Activated B cell treated with CpG ODN at 0.5 μM for 24 hours (primary cell): ENCODE results near the gene GNAO1. TPM values are rescaled to one million over a fixed set of nuclear protein-coding genes. Genes with fewer than 3 reads are reported as not detected.

Experiments used
- ATAC-seq: fragments of 200-7000 bp; cut with Tn5 transposase; one replicate; pipeline ENCODE4 v1.10.0; 2021; ENCODE audit warnings: low read depth, mild to moderate bottlenecking, moderate library complexity
- CTCF ChIA-PET: fragments of 350-600 bp; sonication (Branson Sonifier 250); formaldehyde crosslinking; loops from one replicate; lab custom pipeline; 2021; ENCODE audit warnings: antibody characterized with exemption; lab: Charles Lee
- POLR2A ChIA-PET: fragments of 350-600 bp; sonication (Branson Sonifier 250); formaldehyde crosslinking; loops from one replicate; lab custom pipeline; 2021; ENCODE audit warnings: antibody characterized with exemption; lab: Charles Lee
- DNase-seq: peaks from one replicate; pipeline ENCODE4 v3.0.0; 2022
- H3K27ac Mint-ChIP-seq: one replicate; pipeline ENCODE4 v1.8.0; 2020; ENCODE audit warnings: mixed read lengths
- H3K27me3 Mint-ChIP-seq: one replicate; pipeline ENCODE4 v1.8.0; 2021; ENCODE audit warnings: mixed read lengths
- H3K36me3 Mint-ChIP-seq: one replicate; pipeline ENCODE4 v1.8.0; 2021; ENCODE audit warnings: low read depth, mixed read lengths
- H3K4me1 Mint-ChIP-seq: one replicate; pipeline ENCODE4 v1.8.0; 2021; ENCODE audit warnings: mixed read lengths
- H3K4me3 Mint-ChIP-seq: one replicate; pipeline ENCODE4 v1.8.0; 2020; ENCODE audit warnings: mild to moderate bottlenecking, mixed read lengths
- H3K9me3 Mint-ChIP-seq: one replicate; pipeline ENCODE4 v1.8.0; 2020; ENCODE audit warnings: mixed read lengths
- CTCF ChIP-seq: fragments of 200-600 bp; IDR thresholded peaks from one replicate; pipeline ENCODE4 v1.8.0; 2022; ENCODE audit warnings: antibody characterized with exemption, mild to moderate bottlenecking
- intact Hi-C: fragments of 100-400 bp; cut with micrococcal nuclease; formaldehyde crosslinking; loops from one replicate; pipeline ENCODE4 v1.15.1; 2024
- total RNA-seq: library from RNA; stranded (reverse); gene quantifications from 2 replicates; pipeline ENCODE4 v1.2.3, GENCODE V29; 2022

GNAO1 gene
- total RNA-seq, 1 donor from 2014 or later = 0.53 TPM

GRCh38 chr16:56345406-56346050 lies 154.2 kb downstream of the GNAO1 start:
- no peak for DNase-seq
- no peak for ATAC-seq
- Mint-ChIP-seq H3K4me1 (no peaks in the 10 kb centered on the region), H3K27ac (no peak overlapping the region), H3K4me3 (no peak overlapping the region), H3K36me3 (no peaks in the 10 kb centered on the region), H3K9me3 (no peaks in the 10 kb centered on the region), H3K27me3 (no peaks in the 10 kb centered on the region)
- intact Hi-C loops = no loop called here
- POLR2A ChIA-PET = no interaction called here
- TF ChIP-seq CTCF = no peak
- CTCF ChIA-PET = no interaction called here

- POLR2A ChIA-PET = no interaction called here
Measured at GRCh38 chr16:56346131-56346890, 155.0 kb downstream of the GNAO1 start.

GRCh38 chr16:56347166-56347565 lies 155.9 kb downstream of the GNAO1 start:
- Mint-ChIP-seq H3K4me1 (no peaks in the 10 kb centered on the region), H3K4me3 (no peak overlapping the region), H3K9me3 (no peaks in the 10 kb centered on the region), H3K27me3 (no peaks in the 10 kb centered on the region), H3K27ac (no peak overlapping the region), H3K36me3 (no peaks in the 10 kb centered on the region)
- ChIA-PET CTCF (no interaction called here), POLR2A (no interaction called here)
- DNase-seq = no peak
- intact Hi-C loops = no loop called here
- no peak for ATAC-seq
- no peak for TF ChIP-seq CTCF

More at GRCh38 chr16:56346131-56346890, 155.0 kb downstream of the GNAO1 start:
- DNase-seq = no peak
- H3K36me3 Mint-ChIP-seq = no peaks in the 10 kb centered on the region
- no peaks in the 10 kb centered on the region for H3K27me3 Mint-ChIP-seq
- H3K4me1 Mint-ChIP-seq = no peaks in the 10 kb centered on the region
- CTCF ChIA-PET = no interaction called here
- ATAC-seq = no peak
- no peak overlapping the region for H3K27ac Mint-ChIP-seq
- intact Hi-C loops = no loop called here
- no peak for TF ChIP-seq CTCF
- H3K9me3 Mint-ChIP-seq = no peaks in the 10 kb centered on the region
- no peak overlapping the region for H3K4me3 Mint-ChIP-seq

- no peak for ATAC-seq
- no peaks in the 10 kb centered on the region for H3K4me1 Mint-ChIP-seq
Measured at GRCh38 chr16:56347670-56348069, 156.4 kb downstream of the GNAO1 start.

More at GRCh38 chr16:56347670-56348069, 156.4 kb downstream of the GNAO1 start:
- no peaks in the 10 kb centered on the region for H3K36me3 Mint-ChIP-seq
- TF ChIP-seq CTCF = no peak
- intact Hi-C loops = no loop called here
- H3K9me3 Mint-ChIP-seq = no peaks in the 10 kb centered on the region
- no peak overlapping the region for H3K27ac Mint-ChIP-seq
- ChIA-PET CTCF (no interaction called here), POLR2A (no interaction called here)
- no peak for DNase-seq
- no peaks in the 10 kb centered on the region for H3K27me3 Mint-ChIP-seq
- no peak overlapping the region for H3K4me3 Mint-ChIP-seq
